Measurements from ENCODE around the gene ATP6AP2. TPM values are rescaled to one million over a fixed set of nuclear protein-coding genes. Genes with fewer than 3 reads are reported as not detected.

Gene ATP6AP2
- total and polyA plus RNA-seq, 2 of the 13 experiments (the other 11 are each of a cell fraction or from before 2014, with no cell fraction given), result 55.6 to 108 TPM

DNA sequence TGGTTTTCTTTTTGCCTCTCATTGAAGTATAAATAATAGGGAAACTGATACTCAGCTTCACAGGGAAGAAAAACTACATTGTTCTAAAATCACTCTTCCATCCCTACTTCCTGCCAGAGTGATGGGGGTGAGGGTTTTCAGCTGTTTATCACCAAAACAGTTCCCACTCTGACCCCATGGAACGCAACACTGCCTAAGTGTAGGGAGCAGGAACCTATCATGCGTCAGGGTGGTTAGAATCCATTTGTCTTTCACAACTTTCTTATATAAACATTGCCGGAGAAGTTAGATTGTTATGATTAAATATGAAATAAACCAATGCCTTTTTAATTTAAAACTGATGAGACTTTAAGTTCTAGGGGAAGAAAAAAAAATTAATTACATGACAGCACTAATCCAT lies 26.6 kb downstream of the ATP6AP2 start:
- intact Hi-C loops (cut with micrococcal nuclease; ENCODE audit: unreplicated experiment), result no loop called here
- POLR2A ChIA-PET, result no interaction called here

More for the DNA sequence above, 26.6 kb downstream of the ATP6AP2 start:
- WGBS (ENCODE audit: low lambda C conversion rate), result 96% methylated on average over 3 of the region's 3 CpGs
- no peak overlapping the region for H3K4me2 ChIP-seq (ENCODE audit: low read depth, low read length)
- FAIRE-seq (no peak), DNase-seq (ENCODE audit: low spot score) (no peak), ATAC-seq (no peak)
- no peaks in the 10 kb centered on the region for H3K27me3 ChIP-seq (ENCODE audit: control insufficient read depth in 1 of 2, insufficient read depth in 2 of 2, low read length in 2 of 2)
- in situ Hi-C loops (cut with HindIII; ENCODE audit: extremely low pct_ligation_motif_present, low pct_unique_long_range_greater_than_20kb), result no loop called here
- peaks cover 17% of the 10 kb centered on the region for H3K4me1 ChIP-seq (ENCODE audit: insufficient read depth, low read length)
- H3K79me2 ChIP-seq (ENCODE audit: insufficient read depth, low read length), result no peaks in the 10 kb centered on the region
- no peaks in the 10 kb centered on the region for H4K20me1 ChIP-seq (ENCODE audit: insufficient read depth, low read length)
- H2AFZ ChIP-seq (ENCODE audit: low read length), result no peak overlapping the region
- no peak overlapping the region for H3K9ac ChIP-seq (ENCODE audit: insufficient read depth, low read depth, low read length)
- TF ChIP-seq ZNF3 (CRISPR knock-in tag; IDR thresholded peaks at IDR 0.05) (no peak), ZNF264 (CRISPR knock-in tag; IDR thresholded peaks at IDR 0.05) (no peak), ATAD3A (CRISPR knock-in tag; IDR thresholded peaks at IDR 0.05) (no peak), AGO2 (optimal IDR thresholded peaks at IDR 0.05; ENCODE audit: low read depth, low read length) (no peak), HOXA3 (CRISPR knock-in tag; IDR thresholded peaks at IDR 0.05) (no peak), ZNF792 (CRISPR knock-in tag; IDR thresholded peaks at IDR 0.05) (no peak)
- TF ChIP-seq, protein P1, sequence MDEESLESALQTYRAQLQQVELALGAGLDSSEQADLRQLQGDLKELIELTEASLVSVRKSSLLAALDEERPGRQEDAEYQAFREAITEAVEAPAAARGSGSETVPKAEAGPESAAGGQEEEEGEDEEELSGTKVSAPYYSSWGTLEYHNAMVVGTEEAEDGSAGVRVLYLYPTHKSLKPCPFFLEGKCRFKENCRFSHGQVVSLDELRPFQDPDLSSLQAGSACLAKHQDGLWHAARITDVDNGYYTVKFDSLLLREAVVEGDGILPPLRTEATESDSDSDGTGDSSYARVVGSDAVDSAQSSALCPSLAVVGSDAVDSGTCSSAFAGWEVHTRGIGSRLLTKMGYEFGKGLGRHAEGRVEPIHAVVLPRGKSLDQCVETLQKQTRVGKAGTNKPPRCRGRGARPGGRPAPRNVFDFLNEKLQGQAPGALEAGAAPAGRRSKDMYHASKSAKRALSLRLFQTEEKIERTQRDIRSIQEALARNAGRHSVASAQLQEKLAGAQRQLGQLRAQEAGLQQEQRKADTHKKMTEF (CRISPR knock-in tag; IDR thresholded peaks at IDR 0.05), result no peak
- TF ChIP-seq, protein P2, sequence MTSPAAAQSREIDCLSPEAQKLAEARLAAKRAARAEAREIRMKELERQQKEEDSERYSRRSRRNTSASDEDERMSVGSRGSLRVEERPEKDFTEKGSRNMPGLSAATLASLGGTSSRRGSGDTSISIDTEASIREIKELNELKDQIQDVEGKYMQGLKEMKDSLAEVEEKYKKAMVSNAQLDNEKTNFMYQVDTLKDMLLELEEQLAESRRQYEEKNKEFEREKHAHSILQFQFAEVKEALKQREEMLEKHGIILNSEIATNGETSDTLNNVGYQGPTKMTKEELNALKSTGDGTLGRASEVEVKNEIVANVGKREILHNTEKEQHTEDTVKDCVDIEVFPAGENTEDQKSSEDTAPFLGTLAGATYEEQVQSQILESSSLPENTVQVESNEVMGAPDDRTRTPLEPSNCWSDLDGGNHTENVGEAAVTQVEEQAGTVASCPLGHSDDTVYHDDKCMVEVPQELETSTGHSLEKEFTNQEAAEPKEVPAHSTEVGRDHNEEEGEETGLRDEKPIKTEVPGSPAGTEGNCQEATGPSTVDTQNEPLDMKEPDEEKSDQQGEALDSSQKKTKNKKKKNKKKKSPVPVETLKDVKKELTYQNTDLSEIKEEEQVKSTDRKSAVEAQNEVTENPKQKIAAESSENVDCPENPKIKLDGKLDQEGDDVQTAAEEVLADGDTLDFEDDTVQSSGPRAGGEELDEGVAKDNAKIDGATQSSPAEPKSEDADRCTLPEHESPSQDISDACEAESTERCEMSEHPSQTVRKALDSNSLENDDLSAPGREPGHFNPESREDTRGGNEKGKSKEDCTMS (CRISPR knock-in tag; conservative IDR thresholded peaks at IDR 0.05), result no peak
- TF ChIP-seq, protein P3, sequence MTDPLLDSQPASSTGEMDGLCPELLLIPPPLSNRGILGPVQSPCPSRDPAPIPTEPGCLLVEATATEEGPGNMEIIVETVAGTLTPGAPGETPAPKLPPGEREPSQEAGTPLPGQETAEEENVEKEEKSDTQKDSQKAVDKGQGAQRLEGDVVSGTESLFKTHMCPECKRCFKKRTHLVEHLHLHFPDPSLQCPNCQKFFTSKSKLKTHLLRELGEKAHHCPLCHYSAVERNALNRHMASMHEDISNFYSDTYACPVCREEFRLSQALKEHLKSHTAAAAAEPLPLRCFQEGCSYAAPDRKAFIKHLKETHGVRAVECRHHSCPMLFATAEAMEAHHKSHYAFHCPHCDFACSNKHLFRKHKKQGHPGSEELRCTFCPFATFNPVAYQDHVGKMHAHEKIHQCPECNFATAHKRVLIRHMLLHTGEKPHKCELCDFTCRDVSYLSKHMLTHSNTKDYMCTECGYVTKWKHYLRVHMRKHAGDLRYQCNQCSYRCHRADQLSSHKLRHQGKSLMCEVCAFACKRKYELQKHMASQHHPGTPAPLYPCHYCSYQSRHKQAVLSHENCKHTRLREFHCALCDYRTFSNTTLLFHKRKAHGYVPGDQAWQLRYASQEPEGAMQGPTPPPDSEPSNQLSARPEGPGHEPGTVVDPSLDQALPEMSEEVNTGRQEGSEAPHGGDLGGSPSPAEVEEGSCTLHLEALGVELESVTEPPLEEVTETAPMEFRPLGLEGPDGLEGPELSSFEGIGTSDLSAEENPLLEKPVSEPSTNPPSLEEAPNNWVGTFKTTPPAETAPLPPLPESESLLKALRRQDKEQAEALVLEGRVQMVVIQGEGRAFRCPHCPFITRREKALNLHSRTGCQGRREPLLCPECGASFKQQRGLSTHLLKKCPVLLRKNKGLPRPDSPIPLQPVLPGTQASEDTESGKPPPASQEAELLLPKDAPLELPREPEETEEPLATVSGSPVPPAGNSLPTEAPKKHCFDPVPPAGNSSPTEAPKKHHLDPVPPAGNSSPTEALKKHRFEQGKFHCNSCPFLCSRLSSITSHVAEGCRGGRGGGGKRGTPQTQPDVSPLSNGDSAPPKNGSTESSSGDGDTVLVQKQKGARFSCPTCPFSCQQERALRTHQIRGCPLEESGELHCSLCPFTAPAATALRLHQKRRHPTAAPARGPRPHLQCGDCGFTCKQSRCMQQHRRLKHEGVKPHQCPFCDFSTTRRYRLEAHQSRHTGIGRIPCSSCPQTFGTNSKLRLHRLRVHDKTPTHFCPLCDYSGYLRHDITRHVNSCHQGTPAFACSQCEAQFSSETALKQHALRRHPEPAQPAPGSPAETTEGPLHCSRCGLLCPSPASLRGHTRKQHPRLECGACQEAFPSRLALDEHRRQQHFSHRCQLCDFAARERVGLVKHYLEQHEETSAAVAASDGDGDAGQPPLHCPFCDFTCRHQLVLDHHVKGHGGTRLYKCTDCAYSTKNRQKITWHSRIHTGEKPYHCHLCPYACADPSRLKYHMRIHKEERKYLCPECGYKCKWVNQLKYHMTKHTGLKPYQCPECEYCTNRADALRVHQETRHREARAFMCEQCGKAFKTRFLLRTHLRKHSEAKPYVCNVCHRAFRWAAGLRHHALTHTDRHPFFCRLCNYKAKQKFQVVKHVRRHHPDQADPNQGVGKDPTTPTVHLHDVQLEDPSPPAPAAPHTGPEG (CRISPR knock-in tag; IDR thresholded peaks at IDR 0.05), result no peak
- H3K36me3 ChIP-seq (replicated peaks in 1 of 2; ENCODE audit: control insufficient read depth in 1 of 2, insufficient read depth in 2 of 2, low read length in 2 of 2), result no peaks in the 10 kb centered on the region
- H3K4me3 ChIP-seq (replicated peaks in 1 of 3; ENCODE audit: insufficient read depth in 1 of 3, low read depth in 2 of 3, low read length in 3 of 3), result no peak overlapping the region
- BruUV-seq (replicated peaks), result no TSS peak
- CTCF ChIA-PET (ENCODE audit: low intra/inter-chr PET ratio, low total read pairs), result no interaction called here
- H3K27ac ChIP-seq (ENCODE audit: extremely low read length, insufficient read depth, low read length), result no peak overlapping the region
- H3K9me3 ChIP-seq (ENCODE audit: low read length), result no peaks in the 10 kb centered on the region
